Activated CD4-positive, alpha-beta T cell treated with anti-CD3 and anti-CD28 coated beads, Interleukin-2, amount 10 ng/mL, durations not matched to agents 7 days and 5 days (primary cell): ENCODE results near the gene IGFBP7. TPM values are rescaled to one million over a fixed set of nuclear protein-coding genes. Genes with fewer than 3 reads are reported as not detected.

Source experiments
- CTCF ChIA-PET: fragments of 350-600 bp; sonication (Branson Sonifier 250); formaldehyde crosslinking; loops from one replicate; lab custom pipeline; 2021; ENCODE audit warnings: antibody characterized with exemption; lab: Charles Lee
- POLR2A ChIA-PET: fragments of 350-600 bp; sonication (Branson Sonifier 250); formaldehyde crosslinking; loops from one replicate; lab custom pipeline; 2021; ENCODE audit warnings: antibody characterized with exemption; lab: Charles Lee
- DNase-seq: peaks from one replicate; pipeline ENCODE4 v3.0.0-alpha.2; 2020
- H3K27ac Mint-ChIP-seq: one replicate; pipeline ENCODE4 v1.8.0; 2021; ENCODE audit warnings: mild to moderate bottlenecking, moderate library complexity, mixed read lengths
- H3K27me3 Mint-ChIP-seq: one replicate; pipeline ENCODE4 v1.8.0; 2021; ENCODE audit warnings: mixed read lengths
- H3K36me3 Mint-ChIP-seq: one replicate; pipeline ENCODE4 v1.8.0; 2021; ENCODE audit warnings: low read depth, mixed read lengths
- H3K4me1 Mint-ChIP-seq: one replicate; pipeline ENCODE4 v1.8.0; 2021; ENCODE audit warnings: mixed read lengths
- H3K4me3 Mint-ChIP-seq: one replicate; pipeline ENCODE4 v1.8.0; 2021; ENCODE audit warnings: mild to moderate bottlenecking, moderate library complexity, mixed read lengths
- H3K9me3 Mint-ChIP-seq: one replicate; pipeline ENCODE4 v1.8.0; 2021; ENCODE audit warnings: mixed read lengths
- total RNA-seq, 2 experiments: library from RNA; stranded (reverse); gene quantifications; one replicate each; pipeline ENCODE4 v1.2.3, GENCODE V29; 2021

Gene IGFBP7
- total RNA-seq, 2 experiments from 2014 or later, result 0.19 to 0.27 TPM

DNA sequence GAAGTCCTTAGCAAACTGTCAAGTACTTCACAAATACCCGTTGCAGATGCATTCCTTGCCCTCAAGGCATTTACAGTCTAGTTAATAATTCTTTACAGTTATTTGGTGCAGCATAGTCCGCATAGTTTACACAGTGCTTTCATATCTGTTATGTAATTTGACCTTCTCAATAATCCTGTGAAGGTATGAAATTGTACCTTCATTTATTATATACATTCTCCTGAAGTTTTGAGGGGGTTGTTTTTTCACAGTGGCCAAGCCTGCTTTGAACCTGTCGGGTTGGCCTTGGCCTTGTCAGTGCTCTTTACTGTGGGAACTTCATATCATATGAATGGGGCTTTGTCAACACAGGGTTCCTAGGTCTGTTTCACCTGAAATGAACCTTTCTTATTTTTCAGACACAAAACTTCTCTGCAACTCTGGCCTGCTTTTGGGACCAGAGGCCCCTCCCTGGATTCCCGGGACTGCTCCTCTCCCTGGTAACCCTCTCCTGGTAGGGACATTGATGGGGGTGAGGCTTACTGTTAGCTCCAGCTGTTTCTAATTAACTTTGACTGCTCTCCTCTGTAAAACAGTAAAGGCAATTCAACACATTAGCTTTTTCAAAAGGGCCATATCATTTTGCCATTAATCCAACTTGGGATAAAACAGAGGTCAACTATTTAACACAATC lies 9.1 kb downstream of the IGFBP7 start:
- H3K4me1 Mint-ChIP-seq, result no peaks in the 10 kb centered on the region
- CTCF ChIA-PET, result no interaction called here
- no peaks in the 10 kb centered on the region for H3K9me3 Mint-ChIP-seq
- H3K27me3 Mint-ChIP-seq, result peaks cover 16% of the 10 kb centered on the region
- POLR2A ChIA-PET, result no interaction called here
- no peak overlapping the region for H3K27ac Mint-ChIP-seq
- no peak overlapping the region for H3K4me3 Mint-ChIP-seq
- H3K36me3 Mint-ChIP-seq, result no peaks in the 10 kb centered on the region
- no peak for DNase-seq

DNA sequence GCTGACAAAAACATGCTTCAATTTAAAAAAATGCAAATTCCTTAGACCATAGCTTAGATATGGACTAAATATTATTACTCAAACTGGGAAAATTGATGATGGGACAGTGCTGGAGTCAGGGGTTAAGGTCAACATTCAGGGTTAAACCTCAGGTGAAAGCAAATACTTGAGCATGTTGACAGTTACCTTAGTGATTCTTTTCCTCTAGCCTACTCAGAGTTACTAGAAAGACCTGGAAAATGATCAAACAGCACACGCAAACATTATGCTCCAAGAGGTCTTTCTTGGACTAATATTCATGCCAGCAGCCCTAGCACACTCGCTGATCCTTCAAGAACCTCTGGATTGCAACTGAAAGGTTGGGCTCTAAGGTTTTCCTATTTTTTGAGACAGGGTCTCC lies 10.8 kb downstream of the IGFBP7 start:
- ChIA-PET POLR2A (no interaction called here), CTCF (no interaction called here)
- H3K27ac Mint-ChIP-seq, result no peak overlapping the region
- H3K4me3 Mint-ChIP-seq, result no peak overlapping the region
- H3K9me3 Mint-ChIP-seq, result no peaks in the 10 kb centered on the region
- DNase-seq, result no peak
- H3K36me3 Mint-ChIP-seq, result no peaks in the 10 kb centered on the region
- peaks cover 13% of the 10 kb centered on the region for H3K27me3 Mint-ChIP-seq
- no peaks in the 10 kb centered on the region for H3K4me1 Mint-ChIP-seq

DNA sequence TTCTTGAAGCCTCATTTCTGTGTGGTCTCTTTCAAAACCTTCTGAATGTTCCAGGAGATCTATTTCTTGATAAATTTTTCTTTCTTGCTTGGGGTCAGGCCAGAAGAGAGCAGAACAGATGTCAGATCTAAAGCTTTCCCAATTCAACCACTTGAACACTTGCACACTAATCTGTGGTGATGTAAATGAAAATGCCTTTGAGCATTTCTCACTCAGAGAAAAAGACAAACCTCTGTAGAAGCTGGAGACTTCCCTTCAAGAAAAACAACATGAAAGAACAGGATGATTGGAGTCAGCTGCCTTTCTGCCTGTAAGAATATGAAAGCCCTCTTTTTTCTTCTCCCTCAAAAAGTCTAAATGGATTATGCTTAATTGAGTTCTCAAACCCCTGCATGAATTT lies 11.2 kb downstream of the IGFBP7 start:
- H3K4me3 Mint-ChIP-seq, result no peak overlapping the region
- no peak overlapping the region for H3K27ac Mint-ChIP-seq
- peaks cover 11% of the 10 kb centered on the region for H3K27me3 Mint-ChIP-seq
- no peaks in the 10 kb centered on the region for H3K4me1 Mint-ChIP-seq
- H3K36me3 Mint-ChIP-seq, result no peaks in the 10 kb centered on the region
- DNase-seq, result no peak
- POLR2A ChIA-PET, result no interaction called here
- CTCF ChIA-PET, result interaction anchor here (0.9 kb wide), 1 partner anchor 65 kb away, joined by 3 read pairs; no protein-coding TSS in a partner anchor
- no peaks in the 10 kb centered on the region for H3K9me3 Mint-ChIP-seq

DNA sequence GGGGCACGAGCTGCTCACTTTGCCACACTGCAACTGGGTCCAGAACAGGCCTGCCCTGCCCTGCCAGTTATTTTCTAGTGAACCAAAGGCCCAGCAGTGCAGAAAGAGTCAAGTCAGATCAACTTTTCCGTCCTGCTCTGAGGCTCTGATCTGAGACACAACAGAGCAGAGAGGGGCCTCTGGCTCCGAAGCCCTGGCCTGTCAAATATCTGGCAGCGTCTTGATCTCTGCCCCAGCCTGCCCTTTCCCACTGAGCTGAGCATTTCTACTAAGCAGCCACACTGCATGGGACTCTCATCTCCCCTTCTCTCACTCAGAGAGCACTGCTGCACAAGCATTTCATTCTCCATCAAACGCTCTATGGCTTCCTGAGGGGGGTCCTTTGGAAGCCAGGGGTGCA lies 11.8 kb downstream of the IGFBP7 start:
- H3K4me3 Mint-ChIP-seq, result no peak overlapping the region
- peaks cover 12% of the 10 kb centered on the region for H3K27me3 Mint-ChIP-seq
- H3K36me3 Mint-ChIP-seq, result no peaks in the 10 kb centered on the region
- H3K27ac Mint-ChIP-seq, result no peak overlapping the region
- no peak for DNase-seq
- no peaks in the 10 kb centered on the region for H3K9me3 Mint-ChIP-seq
- H3K4me1 Mint-ChIP-seq, result no peaks in the 10 kb centered on the region
- POLR2A ChIA-PET, result no interaction called here
- CTCF ChIA-PET, result interaction anchor here (0.9 kb wide), 1 partner anchor 65 kb away, joined by 3 read pairs; no protein-coding TSS in a partner anchor

DNA sequence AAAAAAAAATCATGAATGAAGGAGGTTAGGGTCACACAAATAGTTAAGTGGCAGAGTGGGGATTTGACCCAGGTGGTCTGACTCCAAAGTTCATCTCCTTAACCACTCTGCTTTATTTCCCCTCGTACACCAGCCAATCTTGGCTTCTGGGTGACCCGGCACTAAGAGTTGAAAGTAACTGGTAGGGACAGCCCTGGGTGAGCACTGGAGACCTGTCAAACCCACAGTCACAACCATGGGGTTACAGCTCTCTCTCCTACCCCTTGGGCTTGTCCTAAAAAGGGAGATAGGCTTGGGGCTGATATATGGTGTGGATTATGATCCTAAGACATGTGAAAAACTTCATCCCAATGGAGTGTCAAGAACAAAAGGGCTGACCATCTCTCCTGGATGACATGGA lies 12.5 kb downstream of the IGFBP7 start:
- Mint-ChIP-seq H3K4me3 (no peak overlapping the region), H3K4me1 (no peaks in the 10 kb centered on the region), H3K36me3 (no peaks in the 10 kb centered on the region), H3K27me3 (peaks cover 12% of the 10 kb centered on the region), H3K27ac (no peak overlapping the region), H3K9me3 (no peaks in the 10 kb centered on the region)
- CTCF ChIA-PET, result no interaction called here
- POLR2A ChIA-PET, result no interaction called here
- no peak for DNase-seq

DNA sequence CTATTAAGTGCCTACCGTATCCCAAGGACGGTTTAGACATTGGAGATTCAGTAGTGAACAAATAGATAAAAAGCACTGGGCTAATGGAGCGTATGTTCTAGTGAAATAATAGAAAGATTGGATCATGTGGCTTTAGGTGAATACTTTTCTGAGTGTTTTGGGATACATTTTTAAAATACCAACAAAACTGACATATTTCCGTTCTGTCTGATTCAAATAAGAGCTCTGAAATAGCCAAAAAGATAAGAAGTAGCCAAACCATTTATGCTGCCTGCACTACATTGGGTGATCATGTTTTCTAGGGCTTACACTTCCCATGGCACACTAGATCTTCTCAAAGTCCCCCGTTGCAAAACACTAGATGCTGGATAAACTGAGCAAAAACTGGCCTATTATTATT lies 14.2 kb downstream of the IGFBP7 start:
- no peaks in the 10 kb centered on the region for H3K36me3 Mint-ChIP-seq
- H3K27ac Mint-ChIP-seq, result no peak overlapping the region
- CTCF ChIA-PET, result no interaction called here
- POLR2A ChIA-PET, result no interaction called here
- no peak overlapping the region for H3K4me3 Mint-ChIP-seq
- peaks cover 18% of the 10 kb centered on the region for H3K27me3 Mint-ChIP-seq
- H3K4me1 Mint-ChIP-seq, result no peaks in the 10 kb centered on the region
- H3K9me3 Mint-ChIP-seq, result no peaks in the 10 kb centered on the region
- DNase-seq, result no peak

DNA sequence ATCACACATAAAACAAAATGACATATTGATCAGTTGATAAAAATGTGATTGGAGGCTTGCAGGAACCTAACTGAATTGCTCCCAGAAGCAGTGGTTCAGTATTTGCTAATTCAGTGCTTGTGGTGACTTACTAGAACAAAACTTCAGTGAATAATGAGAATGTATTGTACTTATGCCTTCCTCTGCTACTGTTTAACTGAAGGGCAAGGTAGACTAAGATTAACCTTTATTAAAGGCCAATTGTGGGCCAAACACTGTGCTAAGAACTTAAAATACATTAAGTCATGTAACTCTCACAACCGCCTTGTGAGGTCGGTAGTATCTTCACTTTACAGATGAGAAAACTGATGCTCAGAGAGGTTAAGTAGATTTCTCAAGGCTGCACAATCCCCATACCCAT lies 14.9 kb downstream of the IGFBP7 start:
- ChIA-PET CTCF (no interaction called here), POLR2A (no interaction called here)
- H3K36me3 Mint-ChIP-seq, result no peaks in the 10 kb centered on the region
- H3K27me3 Mint-ChIP-seq, result peaks cover 22% of the 10 kb centered on the region
- no peak overlapping the region for H3K4me3 Mint-ChIP-seq
- no peak for DNase-seq
- H3K27ac Mint-ChIP-seq, result no peak overlapping the region
- H3K4me1 Mint-ChIP-seq, result no peaks in the 10 kb centered on the region
- no peaks in the 10 kb centered on the region for H3K9me3 Mint-ChIP-seq

DNA sequence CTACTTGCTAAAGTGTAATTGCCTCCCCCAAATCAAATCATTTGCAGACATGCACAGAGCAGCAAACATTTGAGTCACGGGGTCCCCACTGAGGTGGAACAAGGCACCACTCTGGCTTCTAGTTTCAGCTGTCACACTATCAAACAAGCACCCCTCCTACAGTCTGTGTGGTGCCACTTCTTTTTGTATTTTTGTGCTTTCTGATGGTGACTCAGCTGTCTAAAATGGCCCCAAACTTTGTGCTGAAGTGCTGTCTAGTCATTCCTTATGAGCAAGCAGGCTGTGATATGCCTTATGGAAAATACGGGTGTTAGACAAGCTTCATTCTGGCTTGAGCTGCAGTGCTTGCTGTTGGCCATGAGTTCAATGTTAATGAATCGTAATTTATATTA lies 15.4 kb downstream of the IGFBP7 start:
- POLR2A ChIA-PET, result no interaction called here

DNA sequence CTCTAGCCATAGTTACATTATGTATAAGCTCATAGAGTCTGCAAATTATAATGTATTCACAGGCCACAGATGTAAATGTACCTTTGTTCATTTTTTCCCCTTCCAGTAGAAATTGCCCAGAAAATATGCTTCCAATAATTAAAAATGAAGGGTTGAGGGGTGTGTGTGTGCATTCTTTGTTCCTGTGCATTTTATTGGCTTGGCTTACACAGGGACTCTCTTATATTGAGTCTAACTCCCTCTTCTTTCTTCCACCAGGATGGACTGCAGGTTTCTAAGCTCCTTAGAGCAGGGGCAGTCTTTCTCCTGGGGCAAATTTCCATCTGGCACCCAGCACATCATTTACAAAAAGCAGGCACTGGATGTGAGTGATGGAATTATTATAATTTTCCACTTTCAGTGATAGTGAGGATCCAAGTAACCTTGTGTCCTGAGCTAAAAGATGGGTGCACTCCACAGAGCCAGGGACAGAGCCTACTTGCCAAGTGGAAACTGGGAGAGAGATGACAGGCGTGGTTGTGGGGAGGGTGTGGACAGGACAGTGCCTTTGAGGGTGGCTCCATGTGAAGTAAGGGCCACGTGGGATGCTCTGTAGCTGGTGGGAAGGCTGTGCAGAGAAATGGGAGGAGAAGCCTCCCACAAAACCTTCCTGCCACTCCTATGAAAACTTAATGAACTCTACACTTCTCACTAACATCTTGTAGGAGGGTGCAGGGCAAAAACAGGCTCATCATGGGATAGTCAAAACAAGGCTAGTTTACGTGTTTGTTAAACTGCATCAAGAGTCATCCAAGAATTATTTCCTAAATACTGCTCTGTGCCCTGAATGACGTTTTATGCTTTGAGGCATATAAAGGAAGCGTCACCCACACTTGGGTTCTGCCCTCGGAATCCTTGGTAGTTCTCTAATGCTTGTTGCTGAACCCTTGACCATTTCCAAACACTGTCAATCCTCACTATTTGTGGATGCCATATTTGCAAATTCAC lies 16.0 kb downstream of the IGFBP7 start:
- ChIA-PET POLR2A (no interaction called here), CTCF (no interaction called here)
- Mint-ChIP-seq H3K27ac (no peak overlapping the region), H3K36me3 (no peaks in the 10 kb centered on the region), H3K9me3 (no peaks in the 10 kb centered on the region), H3K4me3 (no peak overlapping the region), H3K27me3 (peaks cover 25% of the 10 kb centered on the region), H3K4me1 (no peaks in the 10 kb centered on the region)
- no peak for DNase-seq

More for the DNA sequence above, 15.4 kb downstream of the IGFBP7 start:
- no peak for DNase-seq
- Mint-ChIP-seq H3K9me3 (no peaks in the 10 kb centered on the region), H3K4me1 (no peaks in the 10 kb centered on the region), H3K36me3 (no peaks in the 10 kb centered on the region), H3K27ac (no peak overlapping the region), H3K4me3 (no peak overlapping the region), H3K27me3 (peaks cover 25% of the 10 kb centered on the region)
- CTCF ChIA-PET, result no interaction called here

DNA sequence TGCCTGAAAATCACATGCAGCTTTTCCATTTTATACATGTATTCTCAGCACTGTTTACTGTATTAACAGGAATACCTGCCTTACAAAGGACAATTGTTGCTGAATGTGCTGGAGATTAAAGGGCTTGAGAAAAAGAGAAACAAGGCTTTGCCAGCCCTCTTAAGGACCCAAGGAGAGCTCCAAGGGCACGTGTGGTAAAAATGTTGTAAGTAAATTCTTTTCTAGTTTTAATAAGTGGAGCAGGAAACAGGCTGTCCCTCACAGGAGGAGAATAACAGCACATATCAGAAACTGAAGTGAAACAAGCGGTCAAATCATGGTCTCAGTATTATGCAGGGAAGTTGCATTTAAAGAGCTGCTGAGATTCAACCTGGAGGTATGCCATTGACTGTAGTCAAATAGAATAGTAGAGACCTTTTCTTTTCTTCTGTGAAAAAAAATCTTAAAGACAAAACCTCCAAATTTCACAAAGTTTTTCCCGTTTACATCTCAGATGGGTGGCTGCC lies 18.5 kb downstream of the IGFBP7 start:
- H3K36me3 Mint-ChIP-seq, result no peaks in the 10 kb centered on the region

DNA sequence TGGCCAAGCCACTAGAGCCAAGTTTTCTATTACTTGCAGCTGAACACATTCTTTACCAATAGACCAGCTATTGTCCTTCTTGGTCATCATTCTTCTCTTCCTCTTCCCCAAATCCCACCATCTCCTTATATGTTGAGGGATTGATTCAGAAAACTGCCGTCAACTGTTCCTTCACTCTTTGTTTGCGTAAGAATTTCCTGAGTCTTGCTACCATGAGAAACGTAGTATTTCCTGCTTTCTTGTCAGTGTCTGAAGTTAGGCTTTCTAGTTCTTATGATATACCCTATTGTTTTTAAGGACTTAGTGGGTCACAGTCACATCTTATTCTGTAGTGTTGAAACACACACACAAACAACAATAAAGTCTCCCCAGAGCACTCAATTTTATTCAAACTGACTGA lies 20.1 kb downstream of the IGFBP7 start:
- no peaks in the 10 kb centered on the region for H3K9me3 Mint-ChIP-seq
- H3K4me3 Mint-ChIP-seq, result no peak overlapping the region
- CTCF ChIA-PET, result no interaction called here
- H3K27me3 Mint-ChIP-seq, result peaks cover 21% of the 10 kb centered on the region
- no peaks in the 10 kb centered on the region for H3K4me1 Mint-ChIP-seq
- H3K36me3 Mint-ChIP-seq, result no peaks in the 10 kb centered on the region
- POLR2A ChIA-PET, result no interaction called here
- H3K27ac Mint-ChIP-seq, result no peak overlapping the region
- DNase-seq, result no peak

More for the DNA sequence above, 18.5 kb downstream of the IGFBP7 start:
- Mint-ChIP-seq H3K4me1 (no peaks in the 10 kb centered on the region), H3K27ac (no peak overlapping the region), H3K27me3 (peaks cover 20% of the 10 kb centered on the region), H3K9me3 (no peaks in the 10 kb centered on the region), H3K4me3 (no peak overlapping the region)
- ChIA-PET CTCF (no interaction called here), POLR2A (no interaction called here)
- no peak for DNase-seq

DNA sequence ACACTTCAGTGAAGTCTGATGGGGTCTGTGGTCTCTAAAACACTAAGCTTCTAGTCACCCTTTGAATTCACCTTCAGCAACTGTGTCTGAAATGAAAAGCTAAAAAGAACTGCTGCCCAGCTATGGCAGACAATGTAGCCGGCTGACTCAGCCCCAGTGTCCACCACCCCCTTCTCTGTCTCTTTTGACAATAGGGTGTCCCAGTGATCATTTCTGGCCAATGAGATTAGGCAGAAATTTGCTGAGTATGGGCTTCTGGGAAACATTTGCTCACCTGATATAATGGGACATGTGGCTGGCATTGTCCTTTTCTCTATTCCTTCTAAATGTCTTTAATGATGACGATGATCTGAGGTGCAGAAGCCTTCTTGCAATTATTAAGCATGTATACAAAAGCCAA lies 20.6 kb downstream of the IGFBP7 start:
- Mint-ChIP-seq H3K36me3 (no peaks in the 10 kb centered on the region), H3K4me3 (no peak overlapping the region), H3K27me3 (peaks cover 22% of the 10 kb centered on the region), H3K9me3 (no peaks in the 10 kb centered on the region), H3K27ac (no peak overlapping the region), H3K4me1 (no peaks in the 10 kb centered on the region)
- POLR2A ChIA-PET, result no interaction called here
- CTCF ChIA-PET, result interaction anchor here (0.7 kb wide), 1 partner anchor 1113 kb away, joined by 3 read pairs; no protein-coding TSS in a partner anchor
- DNase-seq, result no peak
